CD4-positive, alpha-beta T cell treated with Interleukin-1 beta for 1 hour (primary cell): Measurements from ENCODE around the gene TBC1D10A.

Experiments
- DNase-seq, 2 donors: peaks; one replicate each; pipeline ENCODE4 v3.0.0-alpha.2; 2020 to 2022

Gene TBC1D10A

DNA sequence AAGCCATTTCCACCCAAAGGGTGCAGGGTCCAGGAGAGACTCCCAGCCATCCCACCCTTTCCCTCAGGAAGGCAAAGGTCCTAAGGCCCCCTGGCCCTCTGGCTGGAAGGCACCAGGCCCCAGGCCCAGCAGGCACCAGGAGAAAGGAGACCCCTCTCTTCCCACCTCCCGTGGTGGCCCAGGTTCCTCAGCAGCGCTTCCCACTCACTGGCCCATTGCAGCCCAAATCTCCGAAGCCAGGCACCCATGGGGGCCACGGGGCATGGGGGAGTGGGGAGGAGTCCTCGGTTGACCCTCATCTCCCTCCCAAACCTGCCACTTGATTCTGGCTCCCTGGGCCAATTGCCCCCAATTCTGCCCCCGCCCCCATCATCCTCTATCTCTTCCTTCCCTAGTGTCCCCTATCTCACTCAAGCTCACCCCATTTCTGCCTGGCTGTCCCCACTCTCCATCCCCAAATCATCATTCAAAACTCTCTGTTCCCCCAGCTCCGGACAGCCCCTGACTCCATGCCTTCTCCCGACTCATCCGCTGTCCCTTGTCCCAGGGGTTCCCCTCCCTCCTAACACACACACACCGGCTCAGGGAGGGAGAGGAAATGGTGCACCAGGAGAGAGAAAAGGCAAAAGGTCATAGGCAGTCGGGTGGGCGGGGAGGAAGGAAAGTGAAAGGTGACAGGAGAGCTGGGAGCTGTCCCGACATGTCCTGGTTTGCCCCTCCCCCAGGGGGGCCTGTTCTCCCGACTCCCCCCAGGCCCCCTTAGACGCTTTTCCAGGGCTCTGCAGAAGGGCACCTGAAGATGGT, 81.4 kb downstream of the TBC1D10A start:
- no peak for DNase-seq

DNA sequence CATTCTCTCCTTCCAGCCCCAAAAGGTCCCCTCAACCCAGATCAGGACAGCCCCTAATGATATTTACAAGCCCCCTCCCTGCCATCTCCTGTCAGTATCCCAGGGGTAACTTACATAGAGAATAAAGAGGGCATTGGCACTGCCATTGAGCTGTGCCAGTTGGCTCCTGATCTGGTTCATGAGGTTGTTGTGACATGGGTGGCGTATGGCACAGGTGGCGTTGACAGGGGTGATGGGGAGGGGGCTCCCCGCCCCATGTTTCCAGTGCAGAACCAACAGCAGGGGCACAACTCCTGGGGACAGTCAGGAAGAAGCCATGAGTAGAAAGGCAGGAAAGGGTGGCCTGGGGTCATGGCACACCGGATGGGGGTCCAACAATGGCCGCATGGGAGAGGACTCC, 82.1 kb downstream of the TBC1D10A start:
- no peak for DNase-seq

DNA sequence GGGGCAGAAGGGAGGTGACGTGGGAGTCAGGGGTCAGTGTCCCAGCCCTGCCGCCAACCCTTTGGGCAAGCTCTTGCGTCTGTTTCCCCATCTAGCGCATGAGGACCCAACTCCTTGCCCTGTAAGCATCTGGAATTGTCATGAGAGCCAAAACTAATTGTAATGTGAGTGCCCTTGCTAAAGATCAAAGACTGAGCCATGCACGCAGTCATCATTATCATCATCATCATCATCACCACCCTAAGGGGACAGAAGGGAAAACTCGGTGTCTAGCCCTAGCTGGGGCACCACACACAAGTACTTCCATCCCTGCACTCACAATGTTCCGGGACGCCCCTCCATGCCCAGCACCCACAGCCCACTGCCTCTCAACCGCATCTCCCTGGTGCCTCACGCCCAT, 82.7 kb downstream of the TBC1D10A start:
- DNase-seq, result no peak

DNA sequence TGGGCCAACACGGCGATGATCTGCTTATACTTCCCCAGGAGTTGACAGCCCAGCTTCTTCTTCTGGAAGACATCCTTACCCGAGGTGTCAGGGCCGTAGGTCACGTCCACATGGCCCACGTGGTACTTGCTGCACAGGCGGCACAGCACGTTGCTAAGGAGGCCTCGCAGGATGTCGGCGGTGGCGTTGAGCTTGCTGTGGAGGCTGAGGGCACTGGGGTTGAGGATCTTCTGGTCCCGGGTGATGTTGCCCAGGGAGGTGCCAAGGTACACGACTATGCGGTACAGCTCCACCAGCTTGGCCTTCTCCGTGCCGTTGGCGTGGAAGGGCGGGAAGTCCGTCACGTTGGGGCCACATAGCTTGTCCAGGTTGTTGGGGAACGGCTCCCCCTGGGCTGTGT, 83.1 kb downstream of the TBC1D10A start:
- no peak for DNase-seq
